HepG2 (cell line): ENCODE results near the gene ACVR1B. TPM values are rescaled to one million over a fixed set of nuclear protein-coding genes. Genes with fewer than 3 reads are reported as not detected.

Source experiments
- ATAC-seq: fragments of 200-7000 bp; cut with Tn5 transposase; 3 replicates; pipeline ENCODE4 v1.9.1; 2020; ENCODE audit warnings: mild to moderate bottlenecking, moderate library complexity
- BruUV-seq: library from RNA; stranded (reverse); fragments of 400-500 nt; replicated peaks from 2 replicates; lab custom pipeline; 2021; lab: Mats Ljungman, UMichigan
- CTCF ChIA-PET: fragments of 300-600 bp; formaldehyde crosslinking; extraction: SDS; loops from one replicate; lab custom pipeline; 2021; ENCODE audit warnings: low total read pairs, inconsistent platforms, low intra/inter-chr PET ratio; lab: Yijun Ruan, JAX
- POLR2A ChIA-PET: fragments of 350-600 bp; sonication (Branson Sonifier 250); formaldehyde crosslinking; loops from one replicate; lab custom pipeline; 2020; ENCODE audit warnings: antibody characterized with exemption, inconsistent platforms; lab: Yijun Ruan, JAX
- DNase-seq: peaks from one replicate; pipeline ENCODE4 v3.0.0-alpha.2; 2015; ENCODE audit warnings: low spot score
- FAIRE-seq: peaks from 3 replicates; lab custom pipeline; 2011; peaks lifted over from hg19 to GRCh38; lab: Jason Lieb, UNC
- H2AFZ ChIP-seq: one replicate; pipeline ENCODE4 v1.6.1; 2011; ENCODE audit warnings: low read length, inconsistent platforms
- H3K27ac ChIP-seq: fragments of 300-600 bp; 3 replicates; pipeline ENCODE4 v1.8.0; 2011; ENCODE audit warnings: mixed run types, mild to moderate bottlenecking, mixed read lengths, low read length, inconsistent platforms; ENCODE audit not compliant: insufficient read depth; ENCODE audit errors: extremely low read length
- H3K27me3 ChIP-seq, 2 experiments: fragments of 200-600 bp in 1 of 2; 2 replicates in 1 of 2; 3 replicates in 1 of 2; pipeline versions ENCODE4 v1.6.0 to v1.8.0; 2011; ENCODE audit warnings: low read length in 2 of 2, mild to moderate bottlenecking in 2 of 2, moderate library complexity in 2 of 2, inconsistent platforms in 1 of 2; ENCODE audit not compliant: insufficient read depth in 2 of 2, control insufficient read depth in 1 of 2
- H3K36me3 ChIP-seq, 2 experiments: fragments of 200-600 bp in 1 of 2; replicated peaks in 1 of 2; 2 replicates in 1 of 2; 3 replicates in 1 of 2; pipeline versions ENCODE4 v1.5.1 to v1.8.0; 2011; ENCODE audit warnings: low read length in 2 of 2, inconsistent platforms in 1 of 2; ENCODE audit not compliant: insufficient read depth in 2 of 2, control insufficient read depth in 1 of 2
- H3K4me1 ChIP-seq: 2 replicates; pipeline ENCODE4 v1.5.1; 2012; ENCODE audit warnings: low read length, inconsistent platforms; ENCODE audit not compliant: insufficient read depth
- H3K4me2 ChIP-seq: 2 replicates; pipeline ENCODE4 v1.6.0; 2011; ENCODE audit warnings: low read depth, low read length, inconsistent platforms
- H3K4me3 ChIP-seq, 3 experiments: fragments of 200-600 bp in 1 of 3; sonication (generic), shearing (Covaris generic) in 1 of 3; replicated peaks in 1 of 3; 2 replicates each; pipeline ENCODE4 v1.5.1; 2011 to 2016; ENCODE audit warnings: low read length in 3 of 3, inconsistent platforms in 2 of 3, low read depth in 2 of 3, mild to moderate bottlenecking in 2 of 3, control low read depth in 1 of 3, mixed read lengths in 1 of 3; ENCODE audit not compliant: insufficient read depth in 1 of 3
- H3K79me2 ChIP-seq: one replicate; pipeline ENCODE4 v1.6.1; 2011; ENCODE audit warnings: low read length, inconsistent platforms; ENCODE audit not compliant: insufficient read depth
- H3K9ac ChIP-seq: 2 replicates; pipeline ENCODE4 v1.6.0; 2011; ENCODE audit warnings: mild to moderate bottlenecking, low read depth, low read length, inconsistent platforms; ENCODE audit not compliant: insufficient read depth
- H3K9me3 ChIP-seq: 2 replicates; pipeline ENCODE4 v1.5.1; 2012; ENCODE audit warnings: mild to moderate bottlenecking, low read length
- H4K20me1 ChIP-seq: 2 replicates; pipeline ENCODE4 v1.6.0; 2011; ENCODE audit warnings: inconsistent platforms, mild to moderate bottlenecking, low read length, moderate library complexity; ENCODE audit not compliant: insufficient read depth
- ATF7-NPFF ChIP-seq: sonication (generic); formaldehyde crosslinking; IDR thresholded peaks from 2 replicates; pipeline ENCODE4 v1.8.1; 2023; ENCODE audit warnings: mild to moderate bottlenecking, low read depth, missing genetic modification reagents, moderate library complexity
- HHEX ChIP-seq: IDR thresholded peaks from 2 replicates; pipeline ENCODE4 v1.6.1; 2016; ENCODE audit warnings: control low read depth
- HIC2 ChIP-seq: sonication (generic); formaldehyde crosslinking; IDR thresholded peaks from 2 replicates; pipeline ENCODE4 v1.9.0; 2022; ENCODE audit warnings: low read depth, missing genetic modification reagents
- PAXIP1 ChIP-seq: sonication (generic); formaldehyde crosslinking; conservative IDR thresholded peaks from 2 replicates; pipeline ENCODE4 v1.4.0; 2020; ENCODE audit warnings: mild to moderate bottlenecking, missing genetic modification reagents, moderate library complexity
- RNF219 ChIP-seq: sonication (generic); formaldehyde crosslinking; IDR thresholded peaks from 2 replicates; pipeline ENCODE4 v1.5.0; 2020; ENCODE audit warnings: mild to moderate bottlenecking, missing genetic modification reagents
- RXRB ChIP-seq: IDR thresholded peaks from 2 replicates; pipeline ENCODE4 v1.6.1; 2016; ENCODE audit warnings: borderline replicate concordance, missing genetic modification reagents, missing compliant biosample characterization
- TBX2 ChIP-seq: sonication (generic); formaldehyde crosslinking; IDR thresholded peaks from 2 replicates; pipeline ENCODE4 v1.5.0; 2020; ENCODE audit warnings: missing genetic modification reagents, mild to moderate bottlenecking, borderline replicate concordance
- ZEB1 ChIP-seq: IDR thresholded peaks from 2 replicates; pipeline ENCODE4 v1.6.1; 2012; ENCODE audit warnings: mild to moderate bottlenecking, low read depth, inconsistent platforms; ENCODE audit not compliant: insufficient replicate concordance
- ZNF24 ChIP-seq: fragments of 450-650 bp; IDR thresholded peaks from 2 replicates; pipeline ENCODE4 v1.6.1; 2017; ENCODE audit warnings: antibody characterized with exemption, mild to moderate bottlenecking
- ZNF251 ChIP-seq: sonication (generic); formaldehyde crosslinking; IDR thresholded peaks from 2 replicates; pipeline ENCODE4 v1.9.0; 2021; ENCODE audit warnings: mild to moderate bottlenecking, missing genetic modification reagents
- WGBS: methylation state at CpG from one replicate; pipeline ENCODE4 v1.1.6; 2017; ENCODE audit warnings: low lambda C conversion rate; 5-methylcytosine and 5-hydroxymethylcytosine counted together
- in situ Hi-C: cut with HindIII; loops from 2 replicates; pipeline ENCODE4 v1.10.0; 2017; ENCODE audit warnings: low pct_unique_long_range_greater_than_20kb; ENCODE audit not compliant: extremely low pct_ligation_motif_present
- intact Hi-C: fragments of 100-400 bp; cut with micrococcal nuclease; formaldehyde crosslinking; loops from one replicate; pipeline ENCODE4 v1.10.0; 2022; ENCODE audit not compliant: unreplicated experiment
- polyA plus RNA-seq, 8 experiments: library from polyadenylated mRNA; depleted of rRNA in 3 of 8; stranded (reverse) in 7 of 8; unstranded in 1 of 8; fragments of >200 nt; fragmentation: Illumina TruSeq in 4 of 8; extraction: Trizol in 4 of 8; gene quantifications; 2 replicates each; pipeline versions ENCODE4 v1.2.1 to v1.2.3, GENCODE V29; 2011 to 2016; ENCODE audit warnings: low read depth in 4 of 8, missing spikeins in 1 of 8, mixed read lengths in 1 of 8; ENCODE audit not compliant: insufficient read depth in 1 of 8
- total RNA-seq, 5 experiments: library from RNA; depleted of rRNA; stranded (reverse); fragments of >200 nt; fragmentation: Illumina TruSeq; extraction: Trizol; gene quantifications; 2 replicates each; pipeline ENCODE4 v1.2.3, GENCODE V29; 2016; ENCODE audit warnings: low read depth in 1 of 5

Gene ACVR1B
- total and polyA plus RNA-seq, 2 of the 13 experiments (the other 11 are each of a cell fraction or from before 2014, with no cell fraction given), result 8.9 to 12.1 TPM

- 94% methylated on average over 9 of the region's 9 CpGs for WGBS
- no TSS peak for BruUV-seq
- Histone ChIP-seq H3K27ac (no peak overlapping the region), H3K4me2 (no peak overlapping the region), H3K9me3 (no peaks in the 10 kb centered on the region), H3K4me3 (no peak overlapping the region), H3K27me3 (no peaks in the 10 kb centered on the region), H3K79me2 (no peaks in the 10 kb centered on the region), H3K9ac (no peak overlapping the region), H3K4me1 (no peaks in the 10 kb centered on the region), H4K20me1 (no peaks in the 10 kb centered on the region), H3K36me3 (peaks cover 21 to 62% of the 10 kb centered on the region in 2 experiments), H2AFZ (no peak overlapping the region)
- in situ Hi-C loops, result loop anchor here (10.0 kb wide), 1 partner anchor 90 kb away; no protein-coding TSS in a partner anchor
- no peak for ATAC-seq
- CTCF ChIA-PET, result no interaction called here
- TF ChIP-seq ATF7-NPFF (CRISPR knock-in tag), result no peak
- TF ChIP-seq TBX2, result no peak
- TF ChIP-seq RXRB (CRISPR knock-in tag), result no peak
- TF ChIP-seq ZNF251 (CRISPR knock-in tag), result no peak
- TF ChIP-seq ZNF24, result no peak
- FAIRE-seq, result no peak
- no peak for DNase-seq
- POLR2A ChIA-PET, result no interaction called here
- intact Hi-C loops, result no loop called here
Observed at GRCh38 chr12:51985154-51985835, 33.8 kb downstream of the ACVR1B start.

GRCh38 chr12:51986834-51987233 is 35.3 kb downstream of the ACVR1B start:
- FAIRE-seq, result no peak
- TF ChIP-seq PAXIP1 (CRISPR knock-in tag), result no peak
- no peak for TF ChIP-seq ZEB1
- no peak for TF ChIP-seq RNF219 (CRISPR knock-in tag)
- TF ChIP-seq HIC2 (CRISPR knock-in tag), result no peak
- no peak for TF ChIP-seq HHEX (CRISPR knock-in tag)

More at GRCh38 chr12:51986834-51987233, 35.3 kb downstream of the ACVR1B start:
- no peaks in the 10 kb centered on the region for H3K27me3 ChIP-seq
- 95% methylated on average over 8 of the region's 8 CpGs for WGBS
- no peak overlapping the region for H3K27ac ChIP-seq
- no peak overlapping the region for H3K4me2 ChIP-seq
- ATAC-seq (no peak), DNase-seq (no peak)
- no peak overlapping the region for H3K4me3 ChIP-seq
- H3K79me2 ChIP-seq, result no peaks in the 10 kb centered on the region
- H4K20me1 ChIP-seq, result no peaks in the 10 kb centered on the region
- no peaks in the 10 kb centered on the region for H3K4me1 ChIP-seq
- no TSS peak for BruUV-seq
- H3K9ac ChIP-seq, result no peak overlapping the region
- no peaks in the 10 kb centered on the region for H3K9me3 ChIP-seq
- in situ Hi-C loops, result loop anchor here (10.0 kb wide), 1 partner anchor 92 kb away; no protein-coding TSS in a partner anchor
- peaks cover 13 to 49% of the 10 kb centered on the region in 2 experiments for H3K36me3 ChIP-seq
- intact Hi-C loops, result no loop called here
- POLR2A ChIA-PET, result no interaction called here
- no peak overlapping the region for H2AFZ ChIP-seq
- CTCF ChIA-PET, result no interaction called here
